Measurements from ENCODE around the gene C10orf88. TPM values are rescaled to one million over a fixed set of nuclear protein-coding genes. Genes with fewer than 3 reads are reported as not detected.

The C10orf88 gene
- total and polyA plus RNA-seq, 9 of the 15 experiments (the other 6 are each of a cell fraction or from before 2014, with no cell fraction given), result 2.5 to 9.6 (median 7.5) TPM

DNA sequence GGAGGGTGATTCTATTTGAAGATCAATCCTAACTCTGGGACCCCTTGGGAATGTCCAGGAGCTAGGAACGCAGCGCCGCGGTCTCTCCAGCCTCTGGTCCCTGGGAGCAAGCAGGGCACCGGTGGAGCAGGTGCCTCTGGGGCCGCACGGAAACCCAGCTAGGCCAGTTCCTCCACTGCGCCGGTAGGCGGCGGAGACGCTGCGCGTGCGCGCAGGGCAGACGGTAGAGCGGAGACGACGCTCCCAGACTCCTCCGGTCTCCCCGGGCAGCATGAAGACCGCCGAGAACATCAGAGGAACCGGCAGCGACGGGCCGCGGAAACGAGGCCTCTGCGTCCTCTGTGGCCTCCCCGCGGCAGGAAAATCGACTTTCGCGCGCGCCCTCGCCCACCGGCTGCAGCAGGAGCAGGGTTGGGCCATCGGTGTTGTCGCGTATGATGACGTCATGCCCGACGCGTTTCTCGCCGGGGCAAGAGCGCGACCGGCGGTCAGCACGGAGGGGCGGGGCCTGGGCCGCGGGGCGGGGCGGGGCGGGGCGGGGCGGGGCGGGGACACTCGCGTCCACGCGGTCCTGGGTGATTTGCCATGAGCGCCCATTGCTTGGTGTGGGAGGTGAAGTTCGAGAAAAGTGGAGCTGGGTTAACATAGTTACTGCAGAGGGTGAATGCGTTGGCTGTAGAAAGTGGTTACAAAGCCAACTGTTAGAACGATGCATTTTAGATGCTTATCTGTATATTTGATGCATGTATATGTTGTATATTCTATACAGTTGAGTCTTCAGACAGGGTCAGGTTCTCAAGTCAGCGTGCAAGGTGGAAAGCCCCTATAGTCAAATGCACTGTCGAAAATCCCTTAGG, 26.4 kb upstream of the C10orf88 start, which contains the start of gene PSTK (continued):
- peak; percentile 66; the same call in 1 of the 2 replicates for TF ChIP-seq TOE1 (IDR thresholded peaks at IDR 0.05; ENCODE audit: borderline replicate concordance)
- no peak for TF ChIP-seq TOE1 (CRISPR knock-in tag; IDR thresholded peaks at IDR 0.05; ENCODE audit: borderline replicate concordance, low read depth)
- no peak for TF ChIP-seq ZNF263 (CRISPR knock-in tag; IDR thresholded peaks at IDR 0.05; ENCODE audit: borderline replicate concordance)
- no peak for TF ChIP-seq ASH1L (IDR thresholded peaks at IDR 0.05; ENCODE audit: borderline replicate concordance, low read depth, partially characterized antibody)
- no peak for TF ChIP-seq ELK3 (CRISPR knock-in tag; IDR thresholded peaks at IDR 0.05)
- peak; percentile 77 for TF ChIP-seq FOXP1 (CRISPR knock-in tag; IDR thresholded peaks at IDR 0.05)
- TF ChIP-seq NR2C1 (IDR thresholded peaks at IDR 0.05), result no peak
- 0 out of 2 replicates have a peak, but pooled peaks have one; percentile 29 for TF ChIP-seq NR2C1 (tag; IDR thresholded peaks at IDR 0.05)
- TF ChIP-seq CEBPG (CRISPR knock-in tag; IDR thresholded peaks at IDR 0.05), result peak; percentile 51; the same call in 1 of the 2 replicates
- TF ChIP-seq CEBPG (tag; conservative IDR thresholded peaks at IDR 0.05 in 1 of 2, IDR thresholded peaks at IDR 0.05 in 1 of 2), result no peak
- TF ChIP-seq SP1 (CRISPR knock-in tag; IDR thresholded peaks at IDR 0.05), result peak; percentile 70
- no peak for TF ChIP-seq ZNF707 (CRISPR knock-in tag; conservative IDR thresholded peaks at IDR 0.05)
- TF ChIP-seq PHF20 (IDR thresholded peaks at IDR 0.05; ENCODE audit: partially characterized antibody), result peak; percentile 94
- TF ChIP-seq ARNT (IDR thresholded peaks at IDR 0.05), result no peak
- TF ChIP-seq ZNF395 (CRISPR knock-in tag; IDR thresholded peaks at IDR 0.05), result no peak; the same call in 1 of the 2 replicates
- peak; percentile 41; the same call in 1 of the 2 replicates for TF ChIP-seq PML (IDR thresholded peaks at IDR 0.05; ENCODE audit: low read length)
- TF ChIP-seq ZFP1 (CRISPR knock-in tag; IDR thresholded peaks at IDR 0.05), result no peak
- TF ChIP-seq MXI1 (IDR thresholded peaks at IDR 0.05; ENCODE audit: low read depth, low read length), result 0 out of 2 replicates have a peak, but pooled peaks have one; percentile 13
- no peak for TF ChIP-seq ZNF444 (CRISPR knock-in tag; IDR thresholded peaks at IDR 0.05)
- TF ChIP-seq ATF7 (IDR thresholded peaks at IDR 0.05), result peak; percentile 99
- 0 out of 2 replicates have a peak, but pooled peaks have one; percentile 37 for TF ChIP-seq MYNN (IDR thresholded peaks at IDR 0.05)
- no peak for TF ChIP-seq MYNN (CRISPR knock-in tag; IDR thresholded peaks at IDR 0.05)
- peak in 1 of 2 experiments; percentile 29; a peak in 1 of 3 replicates for TF ChIP-seq CBX3 (IDR thresholded peaks at IDR 0.05; ENCODE audit: borderline replicate concordance in 1 of 2, low read length in 2 of 2)
- no peak for TF ChIP-seq HNRNPK (IDR thresholded peaks at IDR 0.05; ENCODE audit: low read depth, low read length, poor library complexity, severe bottlenecking)
- TF ChIP-seq GABPA (tag; conservative IDR thresholded peaks at IDR 0.05; ENCODE audit: low read depth), result peak; percentile 45; the same call in 1 of the 2 replicates
- TF ChIP-seq TCF7 (IDR thresholded peaks at IDR 0.05; ENCODE audit: borderline replicate concordance), result no peak
- peak; percentile 57 for TF ChIP-seq HMGN3 (IDR thresholded peaks at IDR 0.05; ENCODE audit: borderline replicate concordance, extremely low read depth, insufficient read length, low read depth, low read length)
